ENCODE results near the gene HIPK2.

GRCh38 chr7:139585042-139585441 lies 192.8 kb downstream of the HIPK2 start:
- TF ChIP-seq EZH2 (IDR thresholded peaks at IDR 0.05; ENCODE audit: low read length) (no peak), CTCF (optimal IDR thresholded peaks at IDR 0.05 in 1 of 3, IDR thresholded peaks at IDR 0.05 in 1 of 3, conservative IDR thresholded peaks at IDR 0.05 in 1 of 3; ENCODE audit: extremely low read depth in 1 of 3, insufficient read depth in 2 of 3, low read length in 3 of 3) (no peak)
